Esophagus squamous epithelium (tissue), 5 donors: ENCODE results near the gene STRAP. TPM values are rescaled to one million over a fixed set of nuclear protein-coding genes. Genes with fewer than 3 reads are reported as not detected.

Source experiments
- DNase-seq: peaks from one replicate; lab custom pipeline; 2025; lab: John Stamatoyannopoulos, UW
- H3K27ac ChIP-seq, 4 donors: fragments of 200-600 bp; sonication (generic); one replicate each; pipeline ENCODE4 v1.5.1; 2016 to 2019; ENCODE audit warnings: mild to moderate bottlenecking in 1 of 4
- H3K27me3 ChIP-seq, 4 donors: fragments of 200-600 bp; sonication (generic); 1 replicate in 3 of 4; 2 replicates in 1 of 4; pipeline versions ENCODE4 v1.5.1 to v1.6.0; 2017 to 2021; ENCODE audit warnings: antibody characterized with exemption in 1 of 4
- H3K36me3 ChIP-seq, 3 donors: fragments of 200-600 bp; sonication (generic); one replicate each; pipeline ENCODE4 v1.5.1; 2016 to 2019
- H3K4me1 ChIP-seq, 3 donors: fragments of 200-600 bp; sonication (generic); one replicate each; pipeline ENCODE4 v1.5.1; 2017 to 2019
- H3K4me3 ChIP-seq, 4 donors: fragments of 200-600 bp; sonication (generic); 1 replicate in 3 of 4; 2 replicates in 1 of 4; pipeline ENCODE4 v1.5.1; 2016 to 2019; ENCODE audit warnings: mild to moderate bottlenecking in 2 of 4, moderate library complexity in 1 of 4
- H3K9me3 ChIP-seq, 3 donors: fragments of 200-600 bp; sonication (generic); one replicate each; pipeline ENCODE4 v1.5.1; 2016 to 2019
- POLR2A ChIP-seq, 4 donors: fragments of 450-650 bp; IDR thresholded peaks; one replicate each; pipeline ENCODE4 v1.6.1; 2017; ENCODE audit warnings: antibody characterized with exemption in 4 of 4, mild to moderate bottlenecking in 4 of 4, moderate library complexity in 3 of 4
- WGBS, 2 donors: methylation state at CpG; one replicate each; pipeline ENCODE4 v1.1.5; 2018; 5-methylcytosine and 5-hydroxymethylcytosine counted together
- intact Hi-C: fragments of 100-400 bp; cut with DNase I; formaldehyde crosslinking; loops from one replicate; pipeline ENCODE4 v1.15.0; 2022
- total RNA-seq, 4 donors: library from RNA; depleted of rRNA; stranded (reverse); fragments of >200 nt; gene quantifications; one replicate each; pipeline ENCODE4 v1.1.0, GENCODE V29; 2016
- TF ChIP-seq, protein P1 (sequence below), 6 experiments: fragments of 450-650 bp in 4 of 6; fragments of 200-600 bp in 2 of 6; sonication (generic) in 2 of 6; IDR thresholded peaks; one replicate each; pipeline ENCODE4 v1.5.1; 2016 to 2019; ENCODE audit warnings: antibody characterized with exemption in 6 of 6, mild to moderate bottlenecking in 4 of 6, moderate library complexity in 4 of 6
- donor health status: DM: yes; HTN: yes; CAD: no.

STRAP gene
- total RNA-seq, 4 donors from 2014 or later, result 39.2 to 81.3 (median 70.0) TPM

DNA sequence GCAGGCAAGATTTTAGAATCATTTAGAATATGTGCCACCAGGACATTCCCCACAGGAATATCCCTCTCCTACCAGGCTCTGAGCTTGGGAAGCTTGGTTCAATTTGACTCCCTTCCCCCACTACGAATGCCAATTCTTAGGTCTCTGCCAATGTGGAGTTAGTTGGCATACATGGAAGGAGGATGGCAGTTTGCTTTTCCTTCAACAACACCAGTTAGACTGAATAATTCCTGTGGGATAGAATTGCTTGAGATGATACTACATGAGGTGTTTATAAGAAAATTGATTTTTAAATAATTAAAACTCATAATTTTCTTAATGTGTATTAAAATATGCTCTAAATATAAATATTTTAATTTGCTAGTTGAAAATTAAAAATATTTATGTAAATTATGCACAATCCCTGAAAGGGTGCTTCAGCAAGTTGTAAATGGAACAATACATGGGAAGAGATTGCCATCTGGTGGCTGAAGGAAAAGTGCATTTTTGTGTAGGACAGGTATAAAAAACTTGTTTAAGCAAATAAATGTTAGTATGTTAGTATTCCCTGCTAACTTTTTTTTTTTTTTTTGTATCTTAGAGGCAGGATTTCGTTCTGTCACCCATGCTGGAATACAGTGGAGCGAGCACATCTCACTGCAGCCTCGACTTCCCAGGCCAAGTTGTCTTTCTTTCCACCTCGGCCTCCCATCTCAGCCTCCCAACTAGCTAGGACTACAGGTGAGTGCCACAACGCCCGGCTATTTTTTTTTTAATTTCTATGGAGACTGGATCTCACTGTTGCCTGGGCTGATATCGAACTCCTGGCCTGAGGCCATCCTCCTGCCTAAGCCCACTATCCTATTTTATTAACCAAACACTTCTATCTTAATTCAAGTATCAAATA is 25.8 kb upstream of the STRAP start:
- Histone ChIP-seq H3K9me3 (no peaks in the 10 kb centered on the region), H3K4me3 (no peak overlapping the region), H3K36me3 (no peaks in the 10 kb centered on the region), H3K4me1 (peaks cover 0 to 8% (median 2%) of the 10 kb centered on the region in 3 donors), H3K27ac (peak overlapping the region in 2 of 4 donors; percentile 23 to 42), H3K27me3 (no peaks in the 10 kb centered on the region)
- 31 to 39% methylated on average over 8 of the region's 8 CpGs for WGBS, 2 donors
- TF ChIP-seq, protein P1, sequence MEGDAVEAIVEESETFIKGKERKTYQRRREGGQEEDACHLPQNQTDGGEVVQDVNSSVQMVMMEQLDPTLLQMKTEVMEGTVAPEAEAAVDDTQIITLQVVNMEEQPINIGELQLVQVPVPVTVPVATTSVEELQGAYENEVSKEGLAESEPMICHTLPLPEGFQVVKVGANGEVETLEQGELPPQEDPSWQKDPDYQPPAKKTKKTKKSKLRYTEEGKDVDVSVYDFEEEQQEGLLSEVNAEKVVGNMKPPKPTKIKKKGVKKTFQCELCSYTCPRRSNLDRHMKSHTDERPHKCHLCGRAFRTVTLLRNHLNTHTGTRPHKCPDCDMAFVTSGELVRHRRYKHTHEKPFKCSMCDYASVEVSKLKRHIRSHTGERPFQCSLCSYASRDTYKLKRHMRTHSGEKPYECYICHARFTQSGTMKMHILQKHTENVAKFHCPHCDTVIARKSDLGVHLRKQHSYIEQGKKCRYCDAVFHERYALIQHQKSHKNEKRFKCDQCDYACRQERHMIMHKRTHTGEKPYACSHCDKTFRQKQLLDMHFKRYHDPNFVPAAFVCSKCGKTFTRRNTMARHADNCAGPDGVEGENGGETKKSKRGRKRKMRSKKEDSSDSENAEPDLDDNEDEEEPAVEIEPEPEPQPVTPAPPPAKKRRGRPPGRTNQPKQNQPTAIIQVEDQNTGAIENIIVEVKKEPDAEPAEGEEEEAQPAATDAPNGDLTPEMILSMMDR (IDR thresholded peaks at IDR 0.05), result peak; percentile 31 to 90 (median 82)
- TF ChIP-seq POLR2A (IDR thresholded peaks at IDR 0.05), result no peak
- intact Hi-C loops, result loop anchor here (5.0 to 10.0 kb wide), 2 partner anchors 269 to 582 kb away; no protein-coding TSS in a partner anchor
- no peak for DNase-seq

DNA sequence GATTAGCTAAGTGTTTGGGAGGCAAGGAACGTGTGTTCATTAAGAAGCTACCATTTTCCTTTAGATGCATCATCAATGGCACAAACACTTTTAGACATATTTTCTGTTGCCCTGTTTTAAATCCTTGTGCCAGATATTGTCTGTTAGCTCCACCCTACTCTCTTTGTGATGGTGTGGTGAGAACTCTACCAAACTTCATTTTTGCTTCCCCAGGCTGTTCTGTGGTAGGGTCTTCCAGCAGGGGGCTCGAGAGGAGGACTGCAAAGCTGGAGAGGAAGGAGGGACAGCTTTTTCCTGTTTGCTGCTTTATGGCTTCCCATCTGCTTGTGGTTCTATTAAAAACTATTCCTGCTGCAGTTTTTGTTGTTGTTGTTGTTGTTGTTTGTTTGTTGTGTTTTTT is 23.8 kb upstream of the STRAP start:
- H3K27ac ChIP-seq, result no peak overlapping the region
- 48 to 50% methylated on average over 2 of the region's 2 CpGs for WGBS, 2 donors
- DNase-seq, result no peak
- H3K4me1 ChIP-seq, result peaks cover 0 to 8% (median 2%) of the 10 kb centered on the region in 3 donors
- TF ChIP-seq, protein P1 (IDR thresholded peaks at IDR 0.05), result no peak
- no peak for TF ChIP-seq POLR2A (IDR thresholded peaks at IDR 0.05)
- no peaks in the 10 kb centered on the region for H3K36me3 ChIP-seq
- no peaks in the 10 kb centered on the region for H3K9me3 ChIP-seq
- H3K27me3 ChIP-seq, result no peaks in the 10 kb centered on the region
- intact Hi-C loops, result loop anchor here (5.0 to 10.0 kb wide), 2 partner anchors 271 to 584 kb away; no protein-coding TSS in a partner anchor
- no peak overlapping the region for H3K4me3 ChIP-seq

- no peaks in the 10 kb centered on the region for H3K36me3 ChIP-seq
- H3K9me3 ChIP-seq, result no peaks in the 10 kb centered on the region
- DNase-seq, result no peak
- WGBS, 2 donors, result 71 to 83% methylated on average over 4 of the region's 4 CpGs
- TF ChIP-seq POLR2A (IDR thresholded peaks at IDR 0.05), result no peak
- TF ChIP-seq, protein P1 (IDR thresholded peaks at IDR 0.05), result no peak
- H3K4me1 ChIP-seq, result peaks cover 0 to 8% (median 2%) of the 10 kb centered on the region in 3 donors
- H3K4me3 ChIP-seq, result no peak overlapping the region
- no peaks in the 10 kb centered on the region for H3K27me3 ChIP-seq
- H3K27ac ChIP-seq, result no peak overlapping the region
- intact Hi-C loops, result loop anchor here (5.0 to 10.0 kb wide), 2 partner anchors 272 to 584 kb away; no protein-coding TSS in a partner anchor
These were observed 23.1 kb upstream of the STRAP start for GRCh38 chr12:15859116-15859515.

- Histone ChIP-seq H3K27me3 (no peaks in the 10 kb centered on the region), H3K27ac (no peak overlapping the region), H3K4me1 (no peaks in the 10 kb centered on the region), H3K36me3 (no peaks in the 10 kb centered on the region), H3K9me3 (no peaks in the 10 kb centered on the region), H3K4me3 (no peak overlapping the region)
- intact Hi-C loops, result no loop called here
- TF ChIP-seq, protein P1 (IDR thresholded peaks at IDR 0.05), result no peak
- no peak for TF ChIP-seq POLR2A (IDR thresholded peaks at IDR 0.05)
- DNase-seq, result no peak
- WGBS, 2 donors, result 25 to 41% methylated on average over 1 of the region's 1 CpG
These were observed 20.8 kb upstream of the STRAP start for GRCh38 chr12:15861404-15861803.

DNA sequence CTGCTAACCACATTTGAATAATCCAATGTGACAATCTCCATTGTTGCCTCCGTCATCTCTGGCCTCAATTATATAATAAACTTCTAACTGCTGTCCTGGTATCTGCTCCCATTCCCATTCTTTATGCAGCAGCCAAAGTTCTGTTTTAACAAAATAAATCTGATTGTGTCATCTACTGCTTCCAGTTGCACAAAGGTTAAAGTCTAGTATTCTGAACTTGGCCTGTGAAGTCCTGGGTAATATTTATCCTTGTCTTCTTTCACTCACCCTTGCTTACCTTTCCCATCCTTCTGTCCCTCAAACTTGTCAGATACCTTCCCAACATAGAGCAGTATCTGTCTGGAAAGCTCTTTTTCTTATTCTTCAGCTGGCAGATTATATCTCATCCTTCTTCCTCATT is 19.3 kb upstream of the STRAP start:
- WGBS, 2 donors, result 84 to 88% methylated on average over 1 of the region's 1 CpG
- Histone ChIP-seq H3K4me1 (no peaks in the 10 kb centered on the region), H3K4me3 (no peak overlapping the region), H3K36me3 (no peaks in the 10 kb centered on the region), H3K27ac (no peak overlapping the region), H3K9me3 (no peaks in the 10 kb centered on the region), H3K27me3 (no peaks in the 10 kb centered on the region)
- intact Hi-C loops, result no loop called here
- no peak for DNase-seq
- TF ChIP-seq, protein P1 (IDR thresholded peaks at IDR 0.05), result no peak
- TF ChIP-seq POLR2A (IDR thresholded peaks at IDR 0.05), result no peak
